B cell (primary cell): Measurements from ENCODE around the gene RASGRP4. TPM values are rescaled to one million over a fixed set of nuclear protein-coding genes. Genes with fewer than 3 reads are reported as not detected.

ENCODE experiments used
- ATAC-seq: fragments of 200-7000 bp; cut with Tn5 transposase; one replicate; pipeline ENCODE4 v1.10.0; 2021; ENCODE audit warnings: low read depth, mild to moderate bottlenecking, moderate number of reproducible peaks, moderate library complexity
- CTCF ChIA-PET: fragments of 350-600 bp; sonication (Branson Sonifier 250); formaldehyde crosslinking; loops from one replicate; lab custom pipeline; 2021; ENCODE audit warnings: antibody characterized with exemption, inconsistent platforms; lab: Charles Lee
- POLR2A ChIA-PET: fragments of 350-600 bp; sonication (Branson Sonifier 250); formaldehyde crosslinking; loops from one replicate; lab custom pipeline; 2021; ENCODE audit warnings: antibody characterized with exemption; lab: Charles Lee
- DNase-seq: peaks from one replicate; pipeline ENCODE4 v3.0.0; 2013
- H2AFZ ChIP-seq: 2 replicates; pipeline ENCODE4 v1.6.1; 2012; ENCODE audit warnings: mild to moderate bottlenecking, low read depth, low read length; ENCODE audit not compliant: insufficient read depth, poor library complexity, severe bottlenecking
- H3K27ac ChIP-seq, 2 donors: 1 replicate in 1 of 2; 2 replicates in 1 of 2; pipeline ENCODE4 v1.5.1; 2012 to 2013; ENCODE audit warnings: low read length in 2 of 2, mild to moderate bottlenecking in 2 of 2, moderate library complexity in 1 of 2
- H3K27me3 ChIP-seq, 4 experiments: fragments of 200-600 bp in 1 of 4; sonication (generic) in 1 of 4; replicated peaks in 1 of 4; 1 replicate in 2 of 4; 2 replicates in 2 of 4; pipeline versions ENCODE4 v1.6.1 to v1.7.0; 2013 to 2016; ENCODE audit warnings: low read length in 3 of 4, mild to moderate bottlenecking in 2 of 4, mixed read lengths in 1 of 4, moderate library complexity in 1 of 4; ENCODE audit not compliant: insufficient read depth in 4 of 4, control insufficient read depth in 3 of 4; ENCODE audit errors: control extremely low read depth in 1 of 4
- H3K36me3 ChIP-seq, 2 experiments: replicated peaks in 1 of 2; 1 replicate in 1 of 2; 2 replicates in 1 of 2; pipeline versions ENCODE4 v1.6.1 to v1.7.1; 2013; ENCODE audit warnings: low read length in 1 of 2; ENCODE audit not compliant: insufficient read depth in 2 of 2, control insufficient read depth in 1 of 2; ENCODE audit errors: control extremely low read depth in 1 of 2, extremely low read depth in 1 of 2
- H3K4me1 ChIP-seq, 2 donors: fragments of 200-600 bp in 1 of 2; sonication (generic) in 1 of 2; 1 replicate in 1 of 2; 2 replicates in 1 of 2; pipeline versions ENCODE4 v1.5.1 to v1.6.1; 2013 to 2017; ENCODE audit warnings: low read length in 2 of 2; ENCODE audit not compliant: control insufficient read depth in 2 of 2, insufficient read depth in 2 of 2
- H3K4me2 ChIP-seq: replicated peaks from 2 replicates; pipeline ENCODE3; 2012; ENCODE audit warnings: mild to moderate bottlenecking, low read depth, low read length; ENCODE audit not compliant: poor library complexity, severe bottlenecking
- H3K4me3 ChIP-seq, 5 experiments: fragments of 200-600 bp in 1 of 5; sonication (generic) in 1 of 5; 1 replicate in 3 of 5; 2 replicates in 2 of 5; pipeline versions ENCODE4 v1.5.1 to v1.7.0; 2011 to 2016; ENCODE audit warnings: low read length in 4 of 5, mild to moderate bottlenecking in 4 of 5, low read depth in 2 of 5, control low read depth in 1 of 5, moderate library complexity in 1 of 5; ENCODE audit not compliant: insufficient read depth in 1 of 5; ENCODE audit errors: control extremely low read depth in 1 of 5, extremely low read depth in 1 of 5
- H3K79me2 ChIP-seq: fragments of 200-600 bp; sonication (generic); one replicate; pipeline ENCODE4 v1.6.0; 2016; ENCODE audit warnings: low read length; ENCODE audit not compliant: control insufficient read depth, insufficient read depth
- H3K9ac ChIP-seq: fragments of 200-600 bp; sonication (generic); 2 replicates; pipeline ENCODE4 v1.6.1; 2017; ENCODE audit warnings: mild to moderate bottlenecking, low read length, moderate library complexity
- H3K9me3 ChIP-seq, 3 donors: one replicate each; pipeline versions ENCODE4 v1.6.1 to v1.7.1; 2013; ENCODE audit warnings: low read length in 2 of 3; ENCODE audit not compliant: control insufficient read depth in 2 of 3, insufficient read depth in 1 of 3; ENCODE audit errors: control extremely low read depth in 1 of 3
- H4K20me1 ChIP-seq: 2 replicates; pipeline ENCODE4 v1.6.0; 2012; ENCODE audit warnings: mild to moderate bottlenecking, low read length; ENCODE audit not compliant: insufficient read depth, control insufficient read depth, poor library complexity, severe bottlenecking
- H3K27ac Mint-ChIP-seq: one replicate; pipeline ENCODE4 v1.8.0; 2021; ENCODE audit warnings: mixed read lengths
- H3K27me3 Mint-ChIP-seq: one replicate; pipeline ENCODE4 v1.8.0; 2021; ENCODE audit warnings: mixed read lengths
- H3K4me1 Mint-ChIP-seq: one replicate; pipeline ENCODE4 v1.8.0; 2021; ENCODE audit warnings: mixed read lengths
- H3K4me3 Mint-ChIP-seq: one replicate; pipeline ENCODE4 v1.8.0; 2021; ENCODE audit warnings: mixed read lengths
- H3K9me3 Mint-ChIP-seq: one replicate; pipeline ENCODE4 v1.8.0; 2022; ENCODE audit warnings: mixed read lengths; ENCODE audit not compliant: insufficient read depth
- EZH2 ChIP-seq: IDR thresholded peaks from 2 replicates; pipeline ENCODE4 v1.6.1; 2012; ENCODE audit warnings: borderline replicate concordance, low read depth, mild to moderate bottlenecking, moderate library complexity, low read length; ENCODE audit not compliant: insufficient read depth, poor library complexity, severe bottlenecking
- WGBS: methylation state at CpG from one replicate; pipeline ENCODE4 v1.1.5; 2013; ENCODE audit warnings: missing lambda C conversion rate; ENCODE audit not compliant: insufficient coverage; 5-methylcytosine and 5-hydroxymethylcytosine counted together
- intact Hi-C: fragments of 100-400 bp; cut with micrococcal nuclease; formaldehyde crosslinking; loops from one replicate; pipeline ENCODE4 v1.10.0; 2022
- polyA plus RNA-seq: library from polyadenylated mRNA; depleted of rRNA; stranded (reverse); fragments of >200 nt; gene quantifications from 2 replicates; pipeline ENCODE4 v1.2.3, GENCODE V29; 2012
- total RNA-seq, 2 donors: library from RNA; stranded (reverse); fragments of 120-200 nt in 1 of 2; gene quantifications; 1 replicate in 1 of 2; 2 replicates in 1 of 2; pipeline versions ENCODE4 v1.2.3 to v1.2.4, GENCODE V29; 2013 to 2022
- TF ChIP-seq, protein P1 (sequence below): fragments of 200-600 bp; IDR thresholded peaks from one replicate; pipeline ENCODE4 v1.8.0; 2022; ENCODE audit warnings: antibody characterized with exemption, mild to moderate bottlenecking

RASGRP4 gene
- total and polyA plus RNA-seq, 2 donors (not counting 1 experiment from before 2014, with no cell fraction given) = 0.20 to 0.98 TPM

DNA sequence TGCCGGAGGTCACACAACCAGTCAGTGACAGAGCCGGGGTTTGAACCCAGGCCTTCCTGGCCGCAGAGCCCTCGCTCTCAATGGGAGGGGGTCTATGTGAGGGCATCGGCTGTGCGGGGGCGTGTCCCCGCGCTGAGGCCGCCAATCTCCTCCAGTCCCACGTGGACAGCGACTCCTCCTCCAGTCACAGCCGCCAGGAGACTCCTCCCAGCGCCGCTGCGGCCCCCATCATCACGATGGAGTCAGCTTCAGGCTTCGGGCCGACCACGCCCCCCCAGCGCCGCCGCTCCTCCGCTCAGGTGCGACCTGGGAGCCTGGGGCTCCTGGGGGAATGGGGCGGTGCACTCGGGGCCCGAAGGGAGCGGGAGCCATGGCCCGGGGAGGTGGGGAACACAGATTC is 31.5 kb downstream of the RASGRP4 start:
- peaks cover 43% of the 10 kb centered on the region for H3K27me3 Mint-ChIP-seq
- H3K4me3 ChIP-seq = peak overlapping the region in 4 of 5 experiments; percentile 12 to 57 (median 30)
- ChIA-PET CTCF (interaction anchor here (2.1 kb wide), 1 partner anchor 8 kb away, joined by 9 read pairs; the partner anchor contains the start of gene FAM98C), POLR2A (interaction anchor here (1.1 kb wide), 1 partner anchor 9 kb away, joined by 3 read pairs; no protein-coding TSS in a partner anchor)
- H3K4me3 Mint-ChIP-seq = peak overlapping the region; percentile 70
- WGBS = 10% methylated on average over 29 of the region's 30 CpGs
- H4K20me1 ChIP-seq = no peaks in the 10 kb centered on the region
- no peaks in the 10 kb centered on the region for H3K36me3 ChIP-seq
- intact Hi-C loops = no loop called here
- peaks cover 0 to 11% (median 0%) of the 10 kb centered on the region in 3 donors for H3K9me3 ChIP-seq
- peak overlapping the region; percentile 56 for H3K9ac ChIP-seq
- H3K27ac Mint-ChIP-seq = no peak overlapping the region
- ATAC-seq (peak; percentile 68), DNase-seq (peak; percentile 70)
- H3K4me1 Mint-ChIP-seq = peaks cover 19% of the 10 kb centered on the region
- H2AFZ ChIP-seq = peak overlapping the region; percentile 71
- H3K4me1 ChIP-seq = peaks cover 16 to 17% of the 10 kb centered on the region in 2 donors
- peaks cover 0 to 48% (median 23%) of the 10 kb centered on the region in 4 experiments for H3K27me3 ChIP-seq
- no peak overlapping the region for H3K27ac ChIP-seq
- H3K4me2 ChIP-seq = peak overlapping the region; percentile 77
- TF ChIP-seq, protein P1, sequence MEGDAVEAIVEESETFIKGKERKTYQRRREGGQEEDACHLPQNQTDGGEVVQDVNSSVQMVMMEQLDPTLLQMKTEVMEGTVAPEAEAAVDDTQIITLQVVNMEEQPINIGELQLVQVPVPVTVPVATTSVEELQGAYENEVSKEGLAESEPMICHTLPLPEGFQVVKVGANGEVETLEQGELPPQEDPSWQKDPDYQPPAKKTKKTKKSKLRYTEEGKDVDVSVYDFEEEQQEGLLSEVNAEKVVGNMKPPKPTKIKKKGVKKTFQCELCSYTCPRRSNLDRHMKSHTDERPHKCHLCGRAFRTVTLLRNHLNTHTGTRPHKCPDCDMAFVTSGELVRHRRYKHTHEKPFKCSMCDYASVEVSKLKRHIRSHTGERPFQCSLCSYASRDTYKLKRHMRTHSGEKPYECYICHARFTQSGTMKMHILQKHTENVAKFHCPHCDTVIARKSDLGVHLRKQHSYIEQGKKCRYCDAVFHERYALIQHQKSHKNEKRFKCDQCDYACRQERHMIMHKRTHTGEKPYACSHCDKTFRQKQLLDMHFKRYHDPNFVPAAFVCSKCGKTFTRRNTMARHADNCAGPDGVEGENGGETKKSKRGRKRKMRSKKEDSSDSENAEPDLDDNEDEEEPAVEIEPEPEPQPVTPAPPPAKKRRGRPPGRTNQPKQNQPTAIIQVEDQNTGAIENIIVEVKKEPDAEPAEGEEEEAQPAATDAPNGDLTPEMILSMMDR = no peak
- no peak for TF ChIP-seq EZH2
- H3K79me2 ChIP-seq = no peaks in the 10 kb centered on the region
- H3K9me3 Mint-ChIP-seq = no peaks in the 10 kb centered on the region

DNA sequence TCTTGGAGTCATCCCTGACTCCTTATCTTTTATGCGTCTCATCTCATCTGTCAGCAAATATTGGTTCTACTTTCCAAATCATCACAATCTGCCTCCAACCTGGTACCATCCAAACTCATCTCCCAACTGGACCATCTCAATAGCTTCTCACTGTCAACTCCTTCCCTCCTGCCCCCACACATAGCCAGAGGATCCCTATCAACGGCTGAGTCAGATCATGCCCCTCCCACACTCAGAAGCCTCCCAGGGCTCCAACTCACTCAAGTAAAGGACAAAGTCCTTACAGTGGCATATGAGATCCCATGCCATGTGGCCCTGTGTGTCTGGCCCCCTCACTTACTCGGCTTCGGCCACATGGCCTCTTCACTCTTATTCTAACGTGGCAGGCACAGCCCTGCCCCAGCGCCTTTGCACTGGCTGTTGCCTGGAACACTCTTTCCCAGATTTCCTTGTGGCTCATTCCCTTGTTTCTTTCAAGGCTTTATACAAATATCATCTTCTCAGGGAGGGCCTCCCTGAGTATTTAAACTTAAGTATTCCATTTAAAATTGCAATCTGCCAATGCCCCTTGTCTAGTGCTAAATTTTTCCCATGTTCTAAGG is 33.2 kb downstream of the RASGRP4 start:
- 87% methylated on average over 6 of the region's 6 CpGs for WGBS
- Mint-ChIP-seq H3K9me3 (no peaks in the 10 kb centered on the region), H3K4me1 (peaks cover 29% of the 10 kb centered on the region), H3K4me3 (no peak overlapping the region), H3K27ac (no peak overlapping the region), H3K27me3 (peaks cover 45% of the 10 kb centered on the region)
- intact Hi-C loops = no loop called here
- peaks cover 31 to 32% of the 10 kb centered on the region in 2 donors for H3K4me1 ChIP-seq
- no peak overlapping the region for H3K4me2 ChIP-seq
- CTCF ChIA-PET = interaction anchor here (0.8 to 2.1 kb wide), 2 partner anchors 10 kb away, joined by 3 to 9 read pairs; partner anchors contain the start of gene FAM98C
- H3K9ac ChIP-seq = no peak overlapping the region
- POLR2A ChIA-PET = no interaction called here
- peaks cover 0 to 12% (median 0%) of the 10 kb centered on the region in 3 donors for H3K9me3 ChIP-seq
- H3K79me2 ChIP-seq = no peaks in the 10 kb centered on the region
- H2AFZ ChIP-seq = no peak overlapping the region
- TF ChIP-seq, protein P1 = no peak
- no peak for TF ChIP-seq EZH2
- ATAC-seq = no peak
- H4K20me1 ChIP-seq = peaks cover 3% of the 10 kb centered on the region
- DNase-seq = no peak
- no peak overlapping the region for H3K4me3 ChIP-seq
- no peaks in the 10 kb centered on the region for H3K36me3 ChIP-seq
- H3K27ac ChIP-seq = no peak overlapping the region
- peaks cover 0 to 49% (median 24%) of the 10 kb centered on the region in 4 experiments for H3K27me3 ChIP-seq
